ENCODE measurements around the gene SET.

The SET gene

GRCh38 chr9:128723866-128724743 lies 35.1 kb downstream of the SET start, which contains the start of gene ZDHHC12:
Gene ZDHHC12, minus strand, starts transcription at chr9:128724127. Its CDS starts 34 bp downstream, at chr9:128724093.
- H3K4me3 ChIP-seq, result peak within 1 kb of the TSS; percentile 52 to 80 (median 68)

GRCh38 chr9:128724744-128725211 lies 35.8 kb downstream of the SET start:
- Histone ChIP-seq H3K27ac (peak overlapping the region in 15 of 21 experiments; percentile 23 to 88 (median 73)), H3K4me3 (peak overlapping the region; percentile 52 to 80 (median 68))

More at GRCh38 chr9:128723866-128724743, 35.1 kb downstream of the SET start, which contains the start of gene ZDHHC12:
- peak within 1 kb of the TSS; percentile 6 to 88 (median 73) for H3K27ac ChIP-seq

- H3K27ac ChIP-seq, result peak overlapping the region in 1 of 21 experiments; percentile 28
- H3K4me3 ChIP-seq, result no peak overlapping the region
These were observed 38.7 kb downstream of the SET start for GRCh38 chr9:128727640-128728248.

- H3K4me3 ChIP-seq, result no peak overlapping the region
- no peak overlapping the region for H3K27ac ChIP-seq
These were observed 39.3 kb downstream of the SET start for GRCh38 chr9:128728298-128728697.

- H3K27ac ChIP-seq, result no peak overlapping the region
- no peak overlapping the region for H3K4me3 ChIP-seq
These were observed 40.3 kb downstream of the SET start for GRCh38 chr9:128729302-128729701.

GRCh38 chr9:128729766-128730517 lies 40.9 kb downstream of the SET start:
- H3K4me3 ChIP-seq, result no peak overlapping the region
- no peak overlapping the region for H3K27ac ChIP-seq

GRCh38 chr9:128731093-128731492 lies 42.1 kb downstream of the SET start:
- no peak overlapping the region for H3K27ac ChIP-seq

GRCh38 chr9:128731691-128732090 lies 42.7 kb downstream of the SET start:
- Histone ChIP-seq H3K27ac (no peak overlapping the region), H3K4me3 (no peak overlapping the region)

More at GRCh38 chr9:128731093-128731492, 42.1 kb downstream of the SET start:
- H3K4me3 ChIP-seq, result no peak overlapping the region

- Histone ChIP-seq H3K4me3 (no peak overlapping the region), H3K27ac (no peak overlapping the region)
These were observed 43.6 kb downstream of the SET start for GRCh38 chr9:128732576-128732975.

GRCh38 chr9:128733256-128733655 lies 44.2 kb downstream of the SET start:
- H3K4me3 ChIP-seq, result no peak overlapping the region
- H3K27ac ChIP-seq, result peak overlapping the region in 1 of 21 experiments; percentile 4

GRCh38 chr9:128735373-128735772 lies 46.4 kb downstream of the SET start:
- H3K27ac ChIP-seq, result peak overlapping the region in 1 of 21 experiments; percentile 30
- H3K4me3 ChIP-seq, result no peak overlapping the region

GRCh38 chr9:128742401-128742800 lies 53.4 kb downstream of the SET start:
- Histone ChIP-seq H3K27ac (no peak overlapping the region), H3K4me3 (no peak overlapping the region)

GRCh38 chr9:128743421-128743820 lies 54.4 kb downstream of the SET start:
- no peak overlapping the region for H3K27ac ChIP-seq
- H3K4me3 ChIP-seq, result no peak overlapping the region

Data from skin epidermis (tissue), 12 donors.